ENCODE results near the gene FANCE. TPM values are rescaled to one million over a fixed set of nuclear protein-coding genes. Genes with fewer than 3 reads are reported as not detected.

FANCE gene
- total RNA-seq, 6 donors from 2014 or later = 6.1 to 13.3 (median 9.3) TPM

DNA sequence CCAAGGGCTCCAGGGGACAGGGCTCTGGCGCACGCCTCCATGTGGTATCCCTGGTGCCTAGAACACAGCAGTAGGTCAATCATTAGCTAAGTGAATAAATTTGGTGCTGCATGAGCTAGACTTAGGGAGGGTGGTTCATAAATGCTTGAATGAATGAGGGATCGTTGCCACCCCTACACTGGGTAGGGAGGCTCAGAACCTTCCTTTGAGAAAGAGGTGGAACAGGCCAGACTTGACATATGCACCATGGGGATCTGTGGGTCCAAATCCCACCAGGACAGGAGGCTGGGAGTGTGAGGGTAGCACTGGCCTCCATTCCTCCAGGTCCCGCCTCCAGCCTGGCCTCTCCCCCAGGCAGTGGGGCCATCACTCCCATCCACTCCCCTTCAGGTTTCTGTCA lies 30.9 kb downstream of the FANCE start:
- ATAC-seq (ENCODE audit: low FRiP score in 2 of 2) = no peak
- H3K36me3 ChIP-seq = peaks cover 0 to 35% (median 5%) of the 10 kb centered on the region in 4 donors
- H3K27me3 ChIP-seq = no peaks in the 10 kb centered on the region
- H3K27ac ChIP-seq = no peak overlapping the region
- TF ChIP-seq EP300 (IDR thresholded peaks at IDR 0.05) = no peak
- TF ChIP-seq, protein P1, sequence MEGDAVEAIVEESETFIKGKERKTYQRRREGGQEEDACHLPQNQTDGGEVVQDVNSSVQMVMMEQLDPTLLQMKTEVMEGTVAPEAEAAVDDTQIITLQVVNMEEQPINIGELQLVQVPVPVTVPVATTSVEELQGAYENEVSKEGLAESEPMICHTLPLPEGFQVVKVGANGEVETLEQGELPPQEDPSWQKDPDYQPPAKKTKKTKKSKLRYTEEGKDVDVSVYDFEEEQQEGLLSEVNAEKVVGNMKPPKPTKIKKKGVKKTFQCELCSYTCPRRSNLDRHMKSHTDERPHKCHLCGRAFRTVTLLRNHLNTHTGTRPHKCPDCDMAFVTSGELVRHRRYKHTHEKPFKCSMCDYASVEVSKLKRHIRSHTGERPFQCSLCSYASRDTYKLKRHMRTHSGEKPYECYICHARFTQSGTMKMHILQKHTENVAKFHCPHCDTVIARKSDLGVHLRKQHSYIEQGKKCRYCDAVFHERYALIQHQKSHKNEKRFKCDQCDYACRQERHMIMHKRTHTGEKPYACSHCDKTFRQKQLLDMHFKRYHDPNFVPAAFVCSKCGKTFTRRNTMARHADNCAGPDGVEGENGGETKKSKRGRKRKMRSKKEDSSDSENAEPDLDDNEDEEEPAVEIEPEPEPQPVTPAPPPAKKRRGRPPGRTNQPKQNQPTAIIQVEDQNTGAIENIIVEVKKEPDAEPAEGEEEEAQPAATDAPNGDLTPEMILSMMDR (IDR thresholded peaks at IDR 0.05) = no peak
- no peak for TF ChIP-seq POLR2AphosphoS5 (IDR thresholded peaks at IDR 0.05)
- no peak for TF ChIP-seq POLR2A (IDR thresholded peaks at IDR 0.05)
- H3K4me3 ChIP-seq = no peak overlapping the region
- 93 to 96% methylated on average over 4 of the region's 4 CpGs for WGBS, 2 donors
- H3K4me1 ChIP-seq = peaks cover 24 to 35% (median 30%) of the 10 kb centered on the region in 4 donors
- H3K9me3 ChIP-seq = no peaks in the 10 kb centered on the region
- no peak for DNase-seq

DNA sequence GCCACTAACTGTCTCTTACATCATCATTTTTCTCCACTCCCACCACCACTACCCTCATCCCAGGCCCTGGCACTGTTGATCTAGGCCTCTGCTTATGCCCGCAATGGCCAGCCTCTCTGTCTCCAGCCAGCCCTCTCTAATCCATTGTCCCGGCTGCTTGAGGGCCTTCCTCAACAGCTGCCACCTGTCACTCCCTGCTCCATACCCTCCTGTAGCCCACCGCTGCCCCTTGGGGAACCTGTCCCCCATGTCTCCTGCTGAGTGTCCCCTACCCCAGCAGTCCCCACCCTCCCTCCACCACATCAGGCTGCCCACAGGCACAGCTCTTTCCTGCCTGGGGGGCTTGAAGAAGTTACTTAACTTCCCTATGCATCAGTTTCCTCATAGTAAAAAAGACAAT lies 31.4 kb downstream of the FANCE start:
- Histone ChIP-seq H3K4me3 (no peak overlapping the region), H3K27ac (no peak overlapping the region), H3K4me1 (peaks cover 28 to 39% (median 34%) of the 10 kb centered on the region in 4 donors), H3K27me3 (no peaks in the 10 kb centered on the region), H3K36me3 (peaks cover 0 to 31% (median 3%) of the 10 kb centered on the region in 4 donors), H3K9me3 (no peaks in the 10 kb centered on the region)
- DNase-seq (no peak), ATAC-seq (ENCODE audit: low FRiP score in 2 of 2) (no peak)
- WGBS, 2 donors = 88 to 91% methylated on average over 3 of the region's 3 CpGs
- TF ChIP-seq, protein P1 (IDR thresholded peaks at IDR 0.05) = no peak
- no peak for TF ChIP-seq POLR2AphosphoS5 (IDR thresholded peaks at IDR 0.05)
- TF ChIP-seq POLR2A (IDR thresholded peaks at IDR 0.05) = no peak
- TF ChIP-seq EP300 (IDR thresholded peaks at IDR 0.05) = no peak

- TF ChIP-seq, protein P1 (IDR thresholded peaks at IDR 0.05) = no peak
- TF ChIP-seq EP300 (IDR thresholded peaks at IDR 0.05) (no peak), POLR2AphosphoS5 (IDR thresholded peaks at IDR 0.05) (no peak), POLR2A (IDR thresholded peaks at IDR 0.05) (no peak)
- ATAC-seq (ENCODE audit: low FRiP score in 2 of 2) (no peak), DNase-seq (no peak)
- no peak overlapping the region for H3K4me3 ChIP-seq
- H3K27ac ChIP-seq = peak overlapping the region in 2 of 4 donors; percentile 82 to 87
- peaks cover 0 to 25% (median 3%) of the 10 kb centered on the region in 4 donors for H3K36me3 ChIP-seq
- no peaks in the 10 kb centered on the region for H3K9me3 ChIP-seq
- H3K27me3 ChIP-seq = no peaks in the 10 kb centered on the region
- peaks cover 33 to 41% (median 37%) of the 10 kb centered on the region in 4 donors for H3K4me1 ChIP-seq
- 82 to 86% methylated on average over 13 of the region's 13 CpGs for WGBS, 2 donors
These were observed 31.9 kb downstream of the FANCE start for GRCh38 chr6:35483893-35484645.

DNA sequence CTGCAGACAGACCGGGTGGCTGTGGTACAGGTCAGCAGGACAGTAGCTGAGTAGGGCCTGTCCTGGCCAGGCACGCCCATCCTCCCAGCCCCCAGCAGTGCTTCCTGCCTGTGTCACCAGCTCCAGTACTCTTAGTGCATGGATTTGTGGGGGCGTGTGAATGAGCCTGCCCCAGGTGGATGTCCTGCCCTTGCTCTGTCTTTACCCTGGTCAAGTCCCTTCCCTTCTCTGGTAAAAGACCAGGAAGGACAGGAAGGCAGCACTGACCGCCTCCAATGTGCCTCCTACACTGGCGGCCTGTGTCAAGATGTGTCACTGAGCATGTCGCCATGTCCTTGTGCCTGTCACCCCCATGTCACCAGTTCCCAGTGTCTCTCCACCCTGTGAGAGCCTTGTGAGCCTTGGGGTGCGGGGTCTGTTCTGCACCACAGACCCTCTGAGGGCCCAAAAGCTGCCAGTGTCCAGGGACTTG lies 32.8 kb downstream of the FANCE start:
- Histone ChIP-seq H3K4me1 (peaks cover 34 to 44% (median 41%) of the 10 kb centered on the region in 4 donors), H3K9me3 (no peaks in the 10 kb centered on the region), H3K27ac (peak overlapping the region; percentile 82 to 87 (median 85)), H3K27me3 (no peaks in the 10 kb centered on the region), H3K36me3 (peaks cover 0 to 16% (median 0%) of the 10 kb centered on the region in 4 donors), H3K4me3 (no peak overlapping the region)
- ATAC-seq (ENCODE audit: low FRiP score in 2 of 2) (no peak), DNase-seq (no peak)
- TF ChIP-seq EP300 (IDR thresholded peaks at IDR 0.05) (no peak), POLR2AphosphoS5 (IDR thresholded peaks at IDR 0.05) (no peak), POLR2A (IDR thresholded peaks at IDR 0.05) (no peak)
- TF ChIP-seq, protein P1 (IDR thresholded peaks at IDR 0.05) = no peak
- WGBS, 2 donors = 75 to 81% methylated on average over 2 to 7 of the region's 7 CpGs
